Tracheal epithelial cell (primary cell): ENCODE data around the gene ACVR1B. TPM values are rescaled to one million over a fixed set of nuclear protein-coding genes. Genes with fewer than 3 reads are reported as not detected.

Experiments
- total RNA-seq: library from RNA; depleted of rRNA; stranded (reverse); fragments of >200 nt; gene quantifications from 2 replicates; pipeline ENCODE4 v1.2.1, GENCODE V29; 2014

ACVR1B gene
- total RNA-seq, result 11.1 and 13.0 TPM in 2 replicates

DNA sequence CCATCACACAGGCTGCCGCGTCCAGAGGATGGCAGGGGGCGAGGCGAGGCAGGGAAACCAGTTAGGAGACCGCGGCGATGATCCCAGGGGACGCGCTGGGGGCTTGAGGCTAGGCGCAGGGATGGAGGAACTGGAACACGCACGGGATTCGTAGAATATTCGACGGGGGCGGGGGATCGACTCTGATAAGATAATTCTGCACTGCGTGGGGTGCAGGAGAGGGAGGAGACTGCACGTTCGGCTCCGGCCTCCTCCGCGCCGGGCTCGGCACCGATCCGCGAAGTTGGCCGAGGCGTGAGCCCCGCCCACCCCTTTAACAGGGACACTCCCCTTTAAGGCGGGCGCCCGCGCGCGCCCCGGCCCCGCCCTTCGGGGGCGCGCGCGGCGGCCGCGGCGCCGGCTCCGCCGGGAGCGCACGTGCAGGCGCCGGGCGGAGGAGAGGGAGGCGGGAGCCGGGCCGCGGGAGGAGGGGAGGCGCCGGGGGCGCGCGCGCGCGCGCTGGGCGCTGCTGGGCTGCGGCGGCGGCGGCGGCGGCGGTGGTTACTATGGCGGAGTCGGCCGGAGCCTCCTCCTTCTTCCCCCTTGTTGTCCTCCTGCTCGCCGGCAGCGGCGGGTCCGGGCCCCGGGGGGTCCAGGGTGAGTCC, at the start of gene ACVR1B:
Gene ACVR1B (plus strand): TSS at position 501 of the 644 bp plus-strand sequence. CDS start 45 bp downstream, at position 546.

DNA sequence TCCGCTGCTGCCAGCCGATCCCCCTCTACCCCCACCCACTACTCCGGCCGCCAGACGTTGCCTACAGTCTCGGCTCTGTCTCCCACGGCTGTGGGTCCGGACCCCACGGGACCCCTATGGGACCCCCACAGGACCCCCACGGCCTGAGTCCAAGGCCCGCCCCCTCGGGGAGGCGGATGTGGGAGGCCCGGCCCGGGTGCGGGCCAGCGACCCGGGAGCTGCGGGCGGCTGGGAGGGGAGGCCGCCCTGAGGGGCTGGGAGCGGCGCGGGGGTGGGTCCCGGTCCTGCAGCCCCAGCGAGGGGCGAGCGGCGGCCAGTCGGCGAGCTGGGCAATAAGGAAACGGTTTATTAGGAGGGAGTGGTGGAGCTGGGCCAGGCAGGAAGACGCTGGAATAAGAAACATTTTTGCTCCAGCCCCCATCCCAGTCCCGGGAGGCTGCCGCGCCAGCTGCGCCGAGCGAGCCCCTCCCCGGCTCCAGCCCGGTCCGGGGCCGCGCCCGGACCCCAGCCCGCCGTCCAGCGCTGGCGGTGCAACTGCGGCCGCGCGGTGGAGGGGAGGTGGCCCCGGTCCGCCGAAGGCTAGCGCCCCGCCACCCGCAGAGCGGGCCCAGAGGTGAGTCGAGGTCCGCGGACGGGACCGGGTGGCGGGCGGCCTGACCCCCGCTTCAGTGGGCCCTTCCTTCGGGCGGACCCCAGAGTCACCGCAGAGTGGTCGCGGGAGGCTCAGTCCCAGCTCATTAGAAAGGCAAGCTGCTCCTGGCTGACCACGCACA, 44.2 kb upstream of the ACVR1B start, which contains the start of gene ACVRL1:
Gene ACVRL1 (plus strand): TSS at position 422 of the 773 bp plus-strand sequence. CDS start 4,971 bp downstream, outside the sequence.

DNA sequence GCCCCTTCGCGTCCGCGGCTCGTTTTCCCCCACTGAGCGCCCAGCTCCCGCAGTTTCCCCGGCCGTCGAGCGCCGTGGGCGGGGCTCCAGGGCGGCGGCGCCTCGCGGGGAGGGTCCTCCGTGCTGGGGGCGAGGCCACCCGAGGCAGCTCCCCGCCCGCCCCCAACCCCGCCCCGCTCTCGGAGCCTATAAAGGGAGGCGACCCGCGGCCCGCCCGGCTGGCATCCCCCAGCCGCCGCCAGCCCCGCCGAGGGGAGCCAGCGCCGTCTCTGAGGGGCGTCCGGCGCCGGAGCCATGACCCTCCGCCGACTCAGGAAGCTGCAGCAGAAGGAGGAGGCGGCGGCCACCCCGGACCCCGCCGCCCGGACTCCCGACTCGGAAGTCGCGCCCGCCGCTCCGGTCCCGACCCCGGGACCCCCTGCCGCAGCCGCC, 55.2 kb downstream of the ACVR1B start, which contains the start of gene TAMALIN:
Gene TAMALIN (plus strand): TSS at position 221 of the 432 bp plus-strand sequence. CDS start 74 bp downstream, at position 295.

Other genes starting within 250 kb of the ACVR1B start
- gene FIGNL2, start 103.0 kb upstream of the ACVR1B start, total RNA-seq, result under 0.01 TPM in 1 of 2 replicates, not detected in the other
- not detected in 2 replicates for gene ANKRD33, start 63.6 kb upstream of the ACVR1B start, total RNA-seq
- 0.64 and 1.9 TPM in 2 replicates for gene ACVRL1, start 44.2 kb upstream of the ACVR1B start, total RNA-seq
- gene TAMALIN, start 55.2 kb downstream of the ACVR1B start, total RNA-seq, result 0.48 TPM in 1 of 2 replicates, not detected in the other
- 0.72 and 2.8 TPM in 2 replicates for gene NR4A1, start 99.7 kb downstream of the ACVR1B start, total RNA-seq
- gene ATG101, start 118.3 kb downstream of the ACVR1B start, total RNA-seq, result 76.1 and 124 TPM in 2 replicates
- not detected in 2 replicates for gene SMIM41, start 128.0 kb downstream of the ACVR1B start, total RNA-seq
- gene KRT80, start 240.3 kb downstream of the ACVR1B start, total RNA-seq, result 8.3 and 11.8 TPM in 2 replicates